Measurements from ENCODE around the gene KIAA0825.

GRCh38 chr5:94244921-94245320 is 373.5 kb downstream of the KIAA0825 start:
- TF ChIP-seq CTCF (IDR thresholded peaks at IDR 0.05) (no peak), POLR2A (IDR thresholded peaks at IDR 0.05) (no peak), EP300 (IDR thresholded peaks at IDR 0.05) (no peak), POLR2AphosphoS5 (IDR thresholded peaks at IDR 0.05) (no peak)
